Cardiac muscle cell (in vitro differentiated cells and primary cell): ENCODE measurements around the gene BEND7. TPM values are rescaled to one million over a fixed set of nuclear protein-coding genes. Genes with fewer than 3 reads are reported as not detected.

Experiments
- DNase-seq, 2 donors: peaks; one replicate each; pipeline versions ENCODE4 v3.0.0 to v3.0.0-alpha.2; 2010 to 2017; ENCODE audit warnings: low read depth in 1 of 2, low spot score in 1 of 2
- H3K27ac ChIP-seq: fragments of 200-600 bp; sonication (generic); 2 replicates; pipeline ENCODE4 v1.5.1; 2016
- H3K27me3 ChIP-seq: fragments of 200-600 bp; sonication (generic); 2 replicates; pipeline ENCODE4 v1.6.0; 2016; ENCODE audit warnings: control low read depth
- H3K36me3 ChIP-seq: fragments of 200-600 bp; sonication (generic); 2 replicates; pipeline ENCODE4 v1.5.1; 2016; ENCODE audit warnings: control low read depth
- H3K4me1 ChIP-seq: fragments of 200-600 bp; sonication (generic); 2 replicates; pipeline ENCODE4 v1.8.1; 2017; ENCODE audit warnings: low read depth, mild to moderate bottlenecking, mixed run types
- H3K4me3 ChIP-seq: fragments of 200-600 bp; sonication (generic); 2 replicates; pipeline ENCODE4 v1.5.1; 2016; ENCODE audit warnings: mild to moderate bottlenecking
- H3K9me3 ChIP-seq: fragments of 200-600 bp; sonication (generic); 2 replicates; pipeline ENCODE4 v1.5.1; 2017; ENCODE audit warnings: low read depth, mild to moderate bottlenecking, control low read depth
- CTCF ChIP-seq: IDR thresholded peaks from 2 replicates; pipeline ENCODE4 v1.5.1; 2012; ENCODE audit warnings: low read depth, mild to moderate bottlenecking, low read length
- polyA plus RNA-seq: library from polyadenylated mRNA; unstranded; fragments of >200 nt; fragmentation: Nextera tagmentation; extraction: Ambion mirVana; gene quantifications from 2 replicates; pipeline ENCODE4 v1.2.1, GENCODE V29; 2016
- total RNA-seq: library from RNA; depleted of rRNA; stranded (reverse); fragments of >200 nt; gene quantifications from 2 replicates; pipeline ENCODE4 v1.2.3, GENCODE V29; 2016

Gene BEND7
- total and polyA plus RNA-seq, 2 experiments from 2014 or later = 10.7 to 10.8 TPM

GRCh38 chr10:13491747-13492360 lies 37.0 kb downstream of the BEND7 start:
- DNase-seq = no peak
- H3K4me1 ChIP-seq = no peaks in the 10 kb centered on the region
- H3K4me3 ChIP-seq = no peak overlapping the region
- no peaks in the 10 kb centered on the region for H3K27me3 ChIP-seq
- H3K9me3 ChIP-seq = no peaks in the 10 kb centered on the region
- H3K27ac ChIP-seq = no peak overlapping the region
- peaks cover 4% of the 10 kb centered on the region for H3K36me3 ChIP-seq
- no peak for TF ChIP-seq CTCF

- no peak for DNase-seq
- Histone ChIP-seq H3K27ac (no peak overlapping the region), H3K36me3 (no peaks in the 10 kb centered on the region), H3K4me1 (no peaks in the 10 kb centered on the region), H3K4me3 (no peak overlapping the region), H3K27me3 (no peaks in the 10 kb centered on the region), H3K9me3 (no peaks in the 10 kb centered on the region)
- no peak for TF ChIP-seq CTCF
Measured at GRCh38 chr10:13490503-13490902, 38.3 kb downstream of the BEND7 start.

GRCh38 chr10:13489035-13489599 lies 39.7 kb downstream of the BEND7 start:
- Histone ChIP-seq H3K36me3 (no peaks in the 10 kb centered on the region), H3K9me3 (no peaks in the 10 kb centered on the region), H3K27me3 (no peaks in the 10 kb centered on the region), H3K4me1 (no peaks in the 10 kb centered on the region), H3K27ac (no peak overlapping the region), H3K4me3 (no peak overlapping the region)
- DNase-seq = no peak
- TF ChIP-seq CTCF = no peak

- Histone ChIP-seq H3K27ac (no peak overlapping the region), H3K9me3 (no peaks in the 10 kb centered on the region), H3K4me1 (no peaks in the 10 kb centered on the region), H3K27me3 (no peaks in the 10 kb centered on the region), H3K4me3 (no peak overlapping the region), H3K36me3 (no peaks in the 10 kb centered on the region)
- peak; percentile 32 for TF ChIP-seq CTCF
- DNase-seq = peak; percentile 5 to 6
Measured at GRCh38 chr10:13485623-13486022, 43.2 kb downstream of the BEND7 start.

GRCh38 chr10:13483951-13484350 lies 44.9 kb downstream of the BEND7 start:
- TF ChIP-seq CTCF = no peak
- no peak for DNase-seq

More at GRCh38 chr10:13483951-13484350, 44.9 kb downstream of the BEND7 start:
- no peak overlapping the region for H3K4me3 ChIP-seq
- H3K27me3 ChIP-seq = no peaks in the 10 kb centered on the region
- no peaks in the 10 kb centered on the region for H3K36me3 ChIP-seq
- no peak overlapping the region for H3K27ac ChIP-seq
- no peaks in the 10 kb centered on the region for H3K4me1 ChIP-seq
- H3K9me3 ChIP-seq = no peaks in the 10 kb centered on the region
